CD4-positive, alpha-beta T cell treated with Interleukin-15 for 4 hours (primary cell): ENCODE results near the gene CDC27.
"Not testable (repeated sequence)": the region's sequence is repeated elsewhere in the genome, so short reads cannot be mapped to it uniquely, and the experiment has no call there.

Experiments used
- DNase-seq: peaks from one replicate; pipeline ENCODE4 v3.0.0-alpha.2; 2020; ENCODE audit warnings: low spot score

The CDC27 gene

GRCh38 chr17:47219621-47220475 lies 30.8 kb upstream of the CDC27 start:
- no peak for DNase-seq

GRCh38 chr17:47218896-47219430 lies 29.9 kb upstream of the CDC27 start:
- no peak for DNase-seq

- DNase-seq: peak; percentile 24
Observed at GRCh38 chr17:47217279-47217678, 28.2 kb upstream of the CDC27 start.

GRCh38 chr17:47216821-47217220 lies 27.7 kb upstream of the CDC27 start:
- DNase-seq: not testable (repeated sequence)

- no peak for DNase-seq
Observed at GRCh38 chr17:47214931-47215330, 25.8 kb upstream of the CDC27 start.

GRCh38 chr17:47213540-47213939 lies 24.4 kb upstream of the CDC27 start:
- DNase-seq: no peak

GRCh38 chr17:47212458-47212857 lies 23.4 kb upstream of the CDC27 start:
- no peak for DNase-seq

- DNase-seq: no peak
Observed at GRCh38 chr17:47210779-47211178, 21.7 kb upstream of the CDC27 start.

GRCh38 chr17:47210105-47210504 lies 21.0 kb upstream of the CDC27 start:
- no peak for DNase-seq

GRCh38 chr17:47209499-47209898 lies 20.4 kb upstream of the CDC27 start:
- DNase-seq: no peak

- no peak for DNase-seq
Observed at GRCh38 chr17:47208744-47209488, 19.8 kb upstream of the CDC27 start, which contains the start of gene MYL4. Gene MYL4 (plus strand): TSS chr17:47209348. CDS start chr17:47209423, 75 bp downstream.

- no peak for DNase-seq
Observed at GRCh38 chr17:47207143-47208067, 18.3 kb upstream of the CDC27 start.

GRCh38 chr17:47205419-47205963 lies 16.4 kb upstream of the CDC27 start:
- DNase-seq: peak; percentile 74

GRCh38 chr17:47204722-47205418 lies 15.8 kb upstream of the CDC27 start:
- DNase-seq: peak; percentile 53

GRCh38 chr17:47203984-47204721 lies 15.1 kb upstream of the CDC27 start:
- peak; percentile 69 for DNase-seq

- no peak for DNase-seq
Observed at GRCh38 chr17:47201166-47201565, 12.1 kb upstream of the CDC27 start.

- no peak for DNase-seq
Observed at GRCh38 chr17:47200325-47200664, 11.2 kb upstream of the CDC27 start.

GRCh38 chr17:47199627-47200324 lies 10.7 kb upstream of the CDC27 start:
- no peak for DNase-seq

GRCh38 chr17:47197821-47198220 lies 8.7 kb upstream of the CDC27 start:
- DNase-seq: no peak
